Measurements from ENCODE around the gene HOXB7.

Gene HOXB7

DNA sequence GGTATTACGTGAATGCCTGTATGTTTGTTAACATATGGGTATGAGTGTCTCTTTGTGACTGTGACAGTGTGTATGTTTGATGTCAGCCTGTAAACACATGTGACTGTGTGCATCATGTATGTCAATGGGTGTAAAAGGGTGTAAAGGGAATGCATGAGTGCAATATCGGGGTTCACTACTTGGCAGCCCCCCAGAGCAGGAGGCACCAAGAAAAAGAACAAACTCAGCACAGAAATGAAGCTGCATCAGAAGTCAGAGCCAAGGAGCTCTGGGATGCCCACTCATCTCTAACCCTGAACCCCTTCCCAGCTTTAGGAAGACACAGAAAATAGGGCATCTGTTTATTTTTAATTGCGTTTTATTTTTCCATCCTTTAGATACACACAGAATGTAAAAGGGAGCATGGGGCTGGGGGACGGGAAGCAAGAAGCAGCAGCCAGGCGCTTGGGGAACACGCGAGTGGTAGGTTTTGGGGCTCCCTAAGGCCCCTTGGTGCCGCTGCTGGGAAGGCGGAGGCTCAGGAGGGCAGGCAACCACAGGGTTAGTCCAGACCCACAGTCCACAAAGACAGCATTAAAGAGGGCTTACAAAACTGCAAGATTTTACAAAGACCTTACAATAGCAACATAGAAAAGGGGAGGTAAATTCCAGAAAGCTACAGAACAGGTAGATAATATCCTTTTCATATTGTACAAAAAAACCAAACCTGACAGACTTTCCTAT, 3.8 kb downstream of the HOXB7 start:
- DNase-seq: no peak

DNA sequence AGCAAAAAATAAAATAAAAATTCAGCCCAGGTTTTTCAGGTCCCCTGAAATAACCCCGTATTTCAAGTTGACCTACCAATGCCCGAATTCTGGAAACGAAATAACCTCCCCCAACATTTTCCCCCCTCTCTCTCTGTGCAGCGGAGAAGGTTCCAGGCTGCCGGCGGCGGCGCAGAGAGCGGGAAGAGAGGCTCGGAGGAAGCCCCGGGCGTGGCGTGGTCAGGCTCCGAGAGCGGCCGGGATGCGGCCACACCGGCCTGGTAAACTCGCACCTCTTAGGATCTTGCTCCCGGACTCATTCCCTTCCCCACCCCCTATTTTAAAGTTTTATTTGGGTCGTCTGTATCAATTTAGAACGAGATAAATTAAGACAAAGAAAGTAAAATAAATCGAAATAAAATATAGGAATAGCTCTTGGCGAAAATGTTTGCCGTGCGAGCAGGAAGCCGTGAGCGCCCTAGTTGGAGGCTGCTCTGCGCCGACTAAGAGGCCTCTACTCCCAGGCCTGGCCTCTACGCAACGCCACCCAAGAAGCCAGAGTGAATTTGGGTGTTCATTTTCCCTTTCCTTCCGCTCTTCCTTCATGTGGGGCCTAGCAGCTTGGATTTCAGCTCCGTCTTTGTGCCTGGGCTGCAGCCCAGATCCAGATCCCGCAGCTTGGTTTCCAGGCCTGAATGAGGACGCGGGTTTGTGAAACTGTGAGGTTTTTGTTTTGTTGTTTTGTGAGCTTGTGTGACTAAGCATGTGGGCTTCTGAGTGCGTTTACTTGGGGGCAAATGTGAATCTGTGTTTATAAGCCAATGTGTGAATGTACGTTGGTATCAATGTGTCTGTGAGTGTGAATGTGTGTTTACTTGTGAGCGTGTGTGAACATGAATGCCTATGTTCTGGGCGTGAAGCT, 4.6 kb downstream of the HOXB7 start:
- no peak for DNase-seq

DNA sequence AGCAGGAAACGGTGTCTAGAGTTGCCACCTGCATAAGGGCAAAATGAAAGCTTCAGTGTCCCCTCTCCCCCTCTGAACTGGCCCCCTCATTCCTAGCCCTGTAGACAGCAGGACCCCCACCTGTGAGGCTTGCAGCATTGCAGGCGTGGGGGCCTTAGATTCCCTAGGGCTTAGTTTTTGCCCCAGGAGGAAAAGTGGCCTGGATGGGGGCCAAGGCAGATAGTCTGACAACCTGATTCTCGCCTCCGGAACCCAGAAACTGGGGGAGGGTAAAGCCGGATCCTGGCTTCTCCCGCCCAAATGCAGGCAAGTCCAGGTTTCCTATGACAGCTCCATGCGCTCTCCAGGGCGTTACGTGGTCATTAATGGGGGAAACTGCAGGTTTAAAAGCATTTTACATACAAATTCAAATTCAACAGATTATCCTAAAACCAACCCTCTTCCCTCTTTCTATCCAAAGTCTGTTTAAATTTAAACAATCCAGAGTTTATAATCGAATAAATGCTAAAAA, 5.4 kb downstream of the HOXB7 start:
- no peak for DNase-seq

DNA sequence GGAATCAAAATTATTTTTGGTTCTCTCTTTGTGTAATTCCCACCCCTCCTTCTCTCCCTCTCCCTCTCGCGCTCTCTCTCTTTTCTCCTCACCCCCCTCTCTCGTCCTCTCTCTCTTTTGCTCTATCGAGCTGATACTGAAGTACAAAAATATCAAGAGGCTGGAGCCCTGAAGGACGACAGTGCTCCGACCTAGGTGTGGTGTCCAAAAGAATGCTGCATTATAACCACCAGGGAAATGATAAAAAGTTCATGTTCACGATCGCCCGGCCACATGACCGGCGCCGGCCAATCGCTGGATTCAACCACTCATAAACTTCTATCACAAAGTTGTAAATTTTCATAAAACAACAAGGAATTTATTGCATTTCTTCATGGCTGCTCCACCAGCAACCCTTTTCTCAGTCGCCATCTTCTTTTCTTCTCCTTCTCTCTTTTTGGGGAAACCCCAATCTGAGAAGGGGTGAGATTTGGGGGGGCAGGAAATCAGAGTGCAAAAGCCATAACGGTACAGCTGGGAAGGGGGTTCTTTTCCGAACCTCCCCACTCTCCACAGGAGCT, 6.0 kb downstream of the HOXB7 start, which contains the start of gene HOXB6:
TSS of gene HOXB6 (minus strand) at position 217 of the 560 bp plus-strand sequence. CDS start 6,836 bp downstream, outside the sequence.
- no peak for DNase-seq

DNA sequence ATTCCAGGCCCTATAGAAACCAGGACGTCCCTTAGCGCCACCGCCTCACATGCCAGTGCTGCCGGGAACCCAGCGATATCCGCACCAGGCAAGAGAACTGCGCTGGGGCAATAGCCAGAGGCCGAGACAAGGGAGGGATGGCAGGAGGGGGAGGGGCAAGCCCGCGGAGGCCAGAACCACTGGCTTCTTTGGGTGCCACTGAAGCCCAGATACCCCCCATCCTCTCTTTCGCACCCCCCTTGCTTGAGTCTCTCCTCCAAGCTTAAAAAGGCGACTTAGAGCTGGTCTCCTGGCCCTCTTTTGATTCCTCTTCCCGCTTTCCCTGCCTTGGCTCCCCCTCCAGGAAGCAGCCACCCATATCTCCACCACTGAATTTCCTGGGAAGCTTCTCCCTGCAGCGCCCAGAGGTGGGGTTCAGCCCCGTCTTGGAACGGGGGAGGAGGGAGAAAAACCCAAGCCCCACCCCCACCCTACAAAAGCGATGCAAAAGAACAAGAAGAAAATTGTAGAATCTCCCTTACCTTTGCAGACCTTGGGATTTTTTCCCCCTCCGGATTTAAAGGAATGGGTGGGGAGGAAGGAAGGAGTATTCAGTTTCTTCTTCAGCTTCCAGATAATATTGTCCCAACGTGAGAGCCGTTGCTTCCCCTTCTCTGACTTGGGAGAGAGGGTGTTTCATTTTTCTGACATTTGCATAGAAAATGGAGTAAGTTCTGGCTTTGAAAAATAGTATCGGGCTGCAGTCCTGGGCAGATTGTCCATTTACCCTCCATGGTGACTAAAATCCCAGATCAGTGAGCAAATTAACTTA, 6.7 kb downstream of the HOXB7 start:
- DNase-seq: no peak

DNA sequence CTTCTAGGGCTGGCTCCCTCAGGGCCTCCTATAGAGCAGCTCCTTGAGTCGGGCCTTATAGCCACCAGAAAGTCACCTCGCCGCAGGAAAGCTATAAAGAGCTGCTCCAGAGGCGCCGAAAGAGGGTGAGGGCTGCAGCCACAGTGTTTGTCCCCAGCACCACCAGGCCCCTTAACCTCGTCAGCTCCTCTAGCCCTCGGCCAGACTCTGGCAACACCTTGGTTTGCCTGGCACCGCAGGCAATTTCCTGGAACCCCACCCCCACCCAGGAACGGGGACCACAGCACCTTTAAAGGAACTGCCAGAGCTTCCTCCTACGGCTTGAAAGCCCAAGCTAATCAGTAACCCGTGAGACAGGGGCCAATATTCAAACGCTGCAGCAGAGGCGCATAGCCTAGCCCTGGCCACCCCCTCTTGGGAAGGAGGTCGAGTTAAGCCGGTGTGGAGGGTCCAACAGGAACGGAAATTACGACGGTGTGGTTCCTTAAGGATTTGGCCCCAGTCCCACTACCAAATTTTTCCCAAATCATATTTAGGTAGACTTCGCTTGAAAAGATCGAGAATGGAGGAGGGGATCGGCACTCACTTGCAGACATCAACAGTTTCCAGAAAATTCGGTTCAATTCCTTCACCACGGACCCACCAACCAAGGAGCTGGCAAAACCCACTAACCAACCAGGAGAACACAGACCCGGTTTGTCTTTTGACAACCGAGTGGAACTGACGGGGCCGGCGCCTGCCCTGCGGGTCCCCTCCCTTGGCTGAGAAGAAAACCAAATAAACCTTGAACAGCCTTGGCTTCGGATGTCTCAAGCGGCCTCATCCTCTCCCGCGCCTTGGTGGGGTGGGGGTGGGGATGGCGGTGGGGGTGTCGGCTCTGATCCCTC, 9.0 kb downstream of the HOXB7 start:
- no peak for DNase-seq

DNA sequence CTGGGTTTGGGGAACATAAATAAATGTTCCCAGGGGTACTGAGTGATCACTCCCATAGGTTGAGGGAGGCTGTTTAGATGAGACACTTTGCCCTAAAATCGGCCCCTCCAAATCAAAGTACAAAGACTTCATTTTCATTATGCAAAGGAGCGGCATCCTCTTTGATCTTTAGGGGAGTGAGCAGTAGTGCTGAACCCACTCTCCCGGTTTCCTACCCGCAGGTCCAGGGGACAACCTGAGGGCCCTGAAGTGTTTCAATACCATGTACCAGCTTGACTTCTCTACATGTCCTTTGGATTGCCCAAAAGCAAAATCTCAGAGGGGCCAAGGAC, 9.6 kb downstream of the HOXB7 start:
- no peak for DNase-seq

DNA sequence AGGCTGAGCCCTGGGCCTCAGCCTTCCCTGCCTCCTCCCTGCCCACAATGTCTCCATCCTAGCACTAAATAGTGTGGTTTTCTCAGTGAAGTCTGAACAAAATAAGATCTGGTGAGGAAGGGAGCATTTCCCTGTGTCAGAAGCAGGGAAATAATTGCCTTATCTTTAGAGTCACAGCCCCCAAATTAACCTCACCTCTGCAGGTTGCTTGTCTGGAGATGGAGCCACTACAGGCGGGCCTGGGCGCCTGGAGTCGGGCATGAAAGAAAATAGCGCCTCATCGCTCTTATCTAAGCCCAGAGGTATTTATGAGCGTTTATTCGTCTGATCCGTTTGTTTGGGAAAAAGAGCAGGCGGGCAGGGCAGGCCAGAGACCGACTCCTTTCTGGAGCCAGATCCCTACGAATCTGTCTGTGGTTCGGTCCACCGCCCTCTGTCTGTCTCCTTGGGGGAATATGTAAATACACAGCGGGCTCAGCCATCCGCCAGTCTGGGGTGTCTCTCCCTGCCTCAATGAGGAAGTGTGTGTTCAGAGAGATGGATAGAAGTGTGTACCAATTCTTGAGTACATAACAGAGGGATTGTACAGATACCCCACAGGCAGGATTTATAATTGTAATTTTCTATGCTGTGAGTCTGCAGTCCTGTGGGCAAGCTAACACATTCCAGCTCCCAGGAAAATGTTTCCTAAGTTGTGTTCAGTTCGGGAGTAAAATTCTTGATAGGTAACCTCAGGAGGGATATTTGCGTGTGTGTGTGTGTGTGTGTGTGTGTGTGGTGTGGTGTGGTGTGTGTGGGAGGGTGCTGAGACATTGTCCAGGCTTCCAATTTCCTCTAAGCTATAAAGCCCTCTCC, 10.3 kb downstream of the HOXB7 start:
- DNase-seq: no peak

DNA sequence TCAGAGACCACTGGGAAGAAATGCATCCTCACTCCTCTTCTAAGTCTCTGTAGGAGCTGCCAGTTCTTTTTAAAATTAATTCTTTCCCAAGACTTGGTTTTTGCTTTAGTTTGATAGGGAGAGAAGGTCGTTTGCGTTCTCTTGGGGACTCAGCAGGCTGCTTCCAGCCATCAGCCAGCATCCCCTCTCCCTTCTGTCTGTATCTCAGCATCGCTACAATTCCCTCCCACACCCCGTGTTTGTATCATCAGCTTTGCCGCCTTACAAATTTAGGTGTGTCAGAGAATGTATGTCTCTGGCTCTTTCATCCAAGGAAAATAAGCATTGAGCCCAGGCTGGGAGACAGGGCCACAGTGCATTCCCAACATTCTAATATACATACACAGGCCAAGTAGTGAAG, 11.5 kb downstream of the HOXB7 start:
- no peak for DNase-seq

DNA sequence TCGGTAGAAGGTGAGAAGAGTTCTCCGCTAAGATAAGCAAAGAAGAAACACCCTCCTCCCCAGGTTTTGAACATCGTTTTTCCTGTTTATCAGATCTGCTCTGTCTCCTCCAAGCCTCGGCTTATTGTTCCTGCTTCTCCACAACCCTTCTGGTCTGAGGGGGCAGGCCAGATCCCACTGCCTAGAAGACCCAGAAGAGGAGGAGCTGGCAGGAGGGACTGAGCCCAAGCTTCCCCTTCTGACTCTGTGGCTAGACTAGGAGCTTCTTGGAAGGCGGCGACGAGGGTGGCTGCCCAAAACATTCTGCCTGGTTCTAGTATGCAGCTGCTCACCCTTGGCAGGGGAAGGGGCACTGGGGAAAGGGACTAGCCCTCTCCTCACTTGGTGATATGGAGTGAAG, 12.1 kb downstream of the HOXB7 start:
- no peak for DNase-seq

DNA sequence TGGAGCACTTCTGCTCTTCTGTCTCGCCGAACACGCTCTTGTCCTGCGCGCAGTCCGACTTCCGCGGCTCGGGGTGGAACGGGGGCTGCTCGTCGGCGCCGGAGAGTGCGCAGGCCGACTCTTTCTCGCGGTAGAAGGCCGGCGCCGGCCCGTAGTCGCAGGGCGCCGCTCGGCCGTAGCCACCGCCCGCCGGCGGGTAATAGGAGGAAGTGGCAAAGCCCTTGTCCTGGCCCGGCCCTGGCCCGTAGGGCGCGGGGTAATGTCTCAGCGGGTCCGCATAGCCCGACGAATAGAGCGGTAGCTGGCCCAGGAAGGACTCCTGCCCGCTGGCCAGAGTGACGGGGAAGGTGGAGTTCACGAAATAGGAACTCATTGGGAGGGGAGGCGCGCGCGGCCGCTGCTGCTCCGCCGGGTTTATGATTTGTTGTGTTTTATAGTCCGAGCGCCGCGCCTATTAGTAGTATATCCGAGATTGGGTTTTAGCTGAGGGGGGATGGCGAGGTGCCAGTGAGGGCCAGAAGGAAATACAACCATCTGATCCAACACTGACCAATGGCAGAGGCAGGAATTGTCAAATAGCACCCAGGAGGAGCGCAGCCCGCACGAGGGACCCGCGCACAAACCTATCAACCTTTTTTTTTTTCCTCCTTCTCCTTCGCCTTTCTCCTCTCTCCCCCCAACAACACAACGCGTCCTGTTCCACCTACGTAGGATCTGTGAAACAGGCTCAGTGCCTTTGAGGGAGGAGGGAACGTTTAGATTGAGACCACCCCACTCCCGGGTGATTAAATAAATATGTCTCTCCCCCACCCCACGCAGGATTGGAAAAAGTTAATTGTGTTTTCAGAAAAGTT, 12.8 kb downstream of the HOXB7 start:
- no peak for DNase-seq

DNA sequence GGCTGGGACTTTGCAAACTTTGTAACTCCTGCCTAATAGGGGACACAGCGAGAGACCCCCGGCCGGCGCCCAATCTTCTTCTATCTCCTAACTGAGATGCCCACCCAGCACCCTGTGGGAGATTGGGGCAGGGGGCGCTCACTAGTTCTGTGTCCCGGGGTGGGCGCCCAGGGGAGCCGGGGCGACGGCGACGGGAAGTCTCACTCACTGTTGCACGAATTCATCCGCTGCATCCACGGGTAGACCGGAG, 13.4 kb downstream of the HOXB7 start:
- no peak for DNase-seq

DNA sequence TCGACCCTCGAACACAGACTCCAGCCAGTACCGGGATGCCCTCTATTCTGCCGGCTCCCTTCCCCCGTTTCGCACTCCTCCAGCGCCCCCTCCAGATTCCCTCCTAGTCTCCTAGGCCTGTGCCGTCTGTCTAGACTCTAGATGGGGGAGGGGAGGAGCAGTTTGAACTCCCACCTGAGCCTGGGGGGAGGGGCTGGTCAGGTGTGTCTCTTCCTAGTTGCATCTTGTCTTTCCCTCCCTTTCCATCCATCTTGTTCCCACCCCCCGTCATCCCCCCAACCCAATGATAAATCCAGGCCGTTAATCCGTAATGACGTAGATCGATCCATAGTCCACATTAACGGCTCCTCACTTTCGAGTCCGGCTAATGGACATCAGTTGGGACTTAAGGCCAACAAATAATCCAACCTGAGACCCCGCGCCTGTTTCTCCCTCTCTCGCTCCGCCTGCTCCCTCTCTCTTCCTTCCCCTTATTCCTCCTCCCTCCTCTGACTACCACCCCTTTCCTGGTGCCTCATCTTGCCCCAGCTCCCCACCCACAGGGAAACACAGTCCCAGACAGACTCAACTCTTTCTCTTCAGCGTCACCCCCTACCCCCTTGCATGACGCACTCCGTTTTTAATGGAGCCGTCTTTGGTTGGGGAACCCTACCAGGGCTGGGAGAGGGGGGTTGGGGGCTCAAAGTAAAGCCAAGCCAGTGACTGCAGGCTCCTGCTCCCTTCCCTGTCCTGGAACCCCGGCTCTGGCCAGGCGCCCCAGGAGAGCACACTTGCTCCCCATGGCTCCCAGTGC, 13.9 kb downstream of the HOXB7 start:
- DNase-seq: no peak

DNA sequence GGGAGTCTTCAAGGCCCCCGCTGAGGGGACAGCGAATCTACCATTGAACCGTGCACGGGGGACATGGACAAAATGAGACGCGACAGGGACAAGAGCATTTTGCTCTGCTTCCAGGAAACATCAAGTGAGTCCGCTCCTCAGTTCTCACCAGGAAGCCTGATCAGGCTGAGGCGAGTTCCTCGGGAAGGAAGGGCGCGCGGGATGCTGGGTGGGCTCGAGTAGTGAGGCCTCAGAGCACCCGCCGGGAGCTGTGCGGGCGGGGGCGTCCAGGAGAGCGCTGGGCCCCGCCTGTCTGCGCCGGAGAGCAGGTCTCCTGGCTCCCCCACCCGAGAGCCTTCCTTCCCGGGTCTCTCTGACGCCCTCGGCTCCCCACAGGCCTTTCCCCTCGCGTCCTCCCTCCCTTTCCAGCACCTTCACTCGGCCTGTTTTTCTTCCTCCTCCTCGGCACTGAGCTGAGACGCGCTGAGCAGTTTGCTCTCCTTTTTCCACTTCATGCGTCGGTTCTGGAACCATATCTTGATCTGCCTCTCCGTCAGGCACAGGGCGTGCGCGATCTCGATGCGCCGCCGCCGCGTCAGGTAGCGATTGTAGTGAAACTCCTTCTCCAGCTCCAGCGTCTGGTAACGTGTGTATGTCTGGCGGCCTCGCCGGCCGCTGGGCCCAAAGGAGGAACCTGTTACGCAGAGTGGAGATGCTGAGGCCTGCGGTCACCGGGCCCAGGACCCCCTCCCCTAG, 14.7 kb downstream of the HOXB7 start:
- peak in 1 of 2 experiments; percentile 30 for DNase-seq

DNA sequence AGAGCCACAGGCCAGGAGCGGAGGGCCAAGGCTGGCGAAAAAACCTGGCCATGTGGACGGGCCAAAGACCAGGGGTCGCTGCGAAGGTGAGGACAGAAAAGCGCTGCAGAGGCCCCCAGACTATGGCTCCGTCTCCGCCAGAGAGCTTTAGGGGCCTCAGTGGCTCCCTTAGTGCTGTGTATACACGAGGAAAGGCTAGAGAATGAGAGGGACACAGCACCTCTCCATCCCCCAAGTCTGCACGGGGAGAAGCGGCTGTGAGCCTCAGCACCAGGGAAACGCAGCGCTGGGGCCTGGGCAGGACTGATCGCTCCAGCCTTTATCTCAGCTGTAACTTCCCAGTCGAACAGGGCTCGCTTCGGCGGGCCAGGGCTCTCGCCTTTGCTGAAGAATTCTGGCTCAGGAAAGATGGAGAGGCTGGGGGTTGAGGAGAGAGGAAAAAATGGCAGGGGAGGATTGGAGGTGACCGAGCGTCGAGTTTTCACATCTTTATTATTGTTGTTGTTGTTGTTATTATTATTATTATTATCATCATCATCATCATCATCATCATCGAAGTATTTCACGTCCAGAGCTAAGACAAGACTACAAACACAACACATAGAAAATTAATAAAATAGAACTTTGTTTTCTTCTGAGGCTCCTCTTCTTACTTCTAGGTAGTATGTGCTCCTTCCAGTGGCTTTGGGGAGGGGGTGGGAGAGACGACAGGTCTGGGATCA, 15.4 kb downstream of the HOXB7 start:
- no peak for DNase-seq

DNA sequence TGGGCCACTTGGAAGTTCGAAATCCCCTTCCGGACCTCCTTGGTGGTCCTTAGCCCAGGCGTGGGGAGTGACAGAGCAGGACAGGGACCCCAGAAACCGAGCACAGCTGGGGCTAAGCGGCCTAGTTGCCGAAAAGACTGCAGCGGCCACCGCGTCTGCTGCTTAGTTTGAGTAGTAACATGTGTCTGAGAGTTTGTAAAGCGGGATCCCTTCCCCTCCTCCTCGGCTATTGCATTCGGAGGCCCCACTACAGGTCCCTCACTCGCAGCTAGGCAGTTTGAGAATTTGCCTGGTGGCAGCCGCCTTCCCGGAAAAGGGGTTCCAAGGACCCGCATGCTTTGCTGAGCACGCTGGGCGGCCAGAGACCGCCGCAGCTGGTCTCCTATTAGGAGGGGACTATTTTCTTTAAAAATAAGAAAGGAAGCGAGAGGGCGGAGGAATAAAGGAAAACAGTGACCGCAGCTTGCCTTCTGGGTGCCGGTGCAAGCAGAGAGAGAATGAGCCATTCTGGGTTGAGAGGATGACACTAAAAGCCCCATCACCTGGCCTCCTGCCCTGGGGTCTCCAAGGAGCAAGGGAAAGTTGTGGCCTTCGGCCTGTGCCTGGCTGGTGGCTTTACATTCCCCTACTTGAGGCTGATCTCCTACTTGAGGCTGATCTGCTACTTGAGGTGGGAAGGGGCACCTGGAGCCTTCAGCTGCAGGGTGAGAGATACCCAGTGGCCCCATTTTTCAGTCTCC, 16.1 kb downstream of the HOXB7 start:
- no peak for DNase-seq

Data from NCI-H524 (cell line).